GM12878 (cell line): ENCODE measurements around the gene TTC17. TPM values are rescaled to one million over a fixed set of nuclear protein-coding genes. Genes with fewer than 3 reads are reported as not detected.

Experiments used
- ATAC-seq: fragments of 200-7000 bp; cut with Tn5 transposase; 3 replicates; pipeline ENCODE4 v1.9.1; 2020; ENCODE audit warnings: mild to moderate bottlenecking, moderate library complexity
- BruUV-seq: library from RNA; stranded (reverse); fragments of 400-500 nt; replicated peaks from 2 replicates; lab custom pipeline; 2021; lab: Mats Ljungman, UMichigan
- CTCF ChIA-PET: fragments of 300-600 bp; sonication (Branson Sonifier 250); formaldehyde crosslinking; extraction: SDS; loops from one replicate; lab custom pipeline; 2021; ENCODE audit warnings: inconsistent platforms; lab: Yijun Ruan, JAX
- POLR2A ChIA-PET: fragments of 350-600 bp; formaldehyde crosslinking; extraction: SDS; loops from one replicate; lab custom pipeline; 2021; ENCODE audit warnings: inconsistent platforms; lab: Charles Lee
- RAD21 ChIA-PET: fragments of 300-600 bp; sonication (Branson Sonifier 250); formaldehyde crosslinking; loops from one replicate; lab custom pipeline; 2023; ENCODE audit warnings: antibody characterized with exemption; ENCODE audit not compliant: unreplicated experiment; lab: Charles Lee
- SMC1A ChIA-PET: fragments of 300-600 bp; sonication (Branson Sonifier 250); formaldehyde crosslinking; loops from one replicate; lab custom pipeline; 2023; ENCODE audit not compliant: unreplicated experiment, uncharacterized antibody; lab: Charles Lee
- DNase-seq: peaks from one replicate; pipeline ENCODE4 v3.0.0-alpha.2; 2011; ENCODE audit warnings: low read depth, low spot score
- FAIRE-seq: peaks from 3 replicates; lab custom pipeline; 2011; peaks lifted over from hg19 to GRCh38; lab: Jason Lieb, UNC
- H2AFZ ChIP-seq: 2 replicates; pipeline ENCODE4 v1.6.0; 2011; ENCODE audit warnings: low read depth, low read length, control low read depth; ENCODE audit not compliant: control insufficient read depth
- H3K27ac ChIP-seq: 2 replicates; pipeline ENCODE4 v1.5.1; 2011; ENCODE audit warnings: control low read depth; ENCODE audit not compliant: control insufficient read depth, insufficient read depth
- H3K27me3 ChIP-seq, 2 experiments: replicated peaks in 1 of 2; 2 replicates each; pipeline versions ENCODE4 v1.6.0 to v1.6.1; 2011; ENCODE audit warnings: low read length in 1 of 2; ENCODE audit not compliant: control insufficient read depth in 2 of 2, insufficient read depth in 2 of 2
- H3K36me3 ChIP-seq, 2 experiments: 2 replicates each; pipeline ENCODE4 v1.5.1; 2011; ENCODE audit warnings: low read length in 1 of 2; ENCODE audit not compliant: control insufficient read depth in 2 of 2, insufficient read depth in 2 of 2
- H3K4me1 ChIP-seq: 2 replicates; pipeline ENCODE4 v1.6.1; 2011; ENCODE audit warnings: mild to moderate bottlenecking, low read length, moderate library complexity, mixed read lengths; ENCODE audit not compliant: control insufficient read depth, insufficient read depth
- H3K4me2 ChIP-seq: 2 replicates; pipeline ENCODE4 v1.6.0; 2011; ENCODE audit warnings: control low read depth; ENCODE audit not compliant: control insufficient read depth, insufficient read depth
- H3K4me3 ChIP-seq: fragments of 200-600 bp; sonication (generic); 2 replicates; pipeline ENCODE4 v1.5.1; 2016
- H3K79me2 ChIP-seq: 2 replicates; pipeline ENCODE4 v1.6.0; 2011; ENCODE audit warnings: low read length; ENCODE audit not compliant: control insufficient read depth, insufficient read depth
- H3K9ac ChIP-seq: 2 replicates; pipeline ENCODE4 v1.8.0; 2011; ENCODE audit warnings: low read length, control low read depth, mixed read lengths; ENCODE audit not compliant: control insufficient read depth, insufficient read depth
- H3K9me3 ChIP-seq: replicated peaks from 3 replicates; pipeline ENCODE4 v1.5.1; 2011; ENCODE audit warnings: mild to moderate bottlenecking, low read length; ENCODE audit not compliant: control insufficient read depth, insufficient read depth
- H4K20me1 ChIP-seq: 2 replicates; pipeline ENCODE4 v1.6.0; 2011; ENCODE audit not compliant: control insufficient read depth, insufficient read depth
- BACH1 ChIP-seq: fragments of 450-650 bp; IDR thresholded peaks from 2 replicates; pipeline ENCODE4 v1.6.1; 2017; ENCODE audit warnings: mild to moderate bottlenecking, borderline replicate concordance
- BCL11A ChIP-seq: IDR thresholded peaks from 2 replicates; pipeline ENCODE4 v1.6.1; 2011; ENCODE audit warnings: low read depth, low read length
- BMI1 ChIP-seq: fragments of 450-650 bp; IDR thresholded peaks from 2 replicates; pipeline ENCODE4 v1.6.1; 2016; ENCODE audit warnings: mild to moderate bottlenecking, moderate library complexity, borderline replicate concordance
- CBFB ChIP-seq: IDR thresholded peaks from 2 replicates; pipeline ENCODE4 v1.6.1; 2016; ENCODE audit warnings: antibody characterized with exemption, low read depth
- CBX5 ChIP-seq: sonication (generic); IDR thresholded peaks from 2 replicates; pipeline ENCODE4 v1.6.1; 2016; ENCODE audit warnings: low read depth, moderate library complexity, mild to moderate bottlenecking, inconsistent platforms
- CHD1 ChIP-seq: IDR thresholded peaks from 2 replicates; pipeline ENCODE4 v1.6.1; 2012; ENCODE audit warnings: low read depth, low read length, improper control_type of control experiment
- ETV6 ChIP-seq, 2 experiments: fragments of 450-650 bp in 1 of 2; IDR thresholded peaks in 1 of 2; conservative IDR thresholded peaks in 1 of 2; 2 replicates each; pipeline ENCODE4 v1.6.1; 2014; ENCODE audit warnings: antibody characterized with exemption in 1 of 2, borderline replicate concordance in 1 of 2, low read depth in 1 of 2, mild to moderate bottlenecking in 1 of 2, moderate library complexity in 1 of 2
- EZH2 ChIP-seq: IDR thresholded peaks from 2 replicates; pipeline ENCODE4 v1.6.1; 2012; ENCODE audit warnings: low read depth, mild to moderate bottlenecking, control low read depth, inconsistent platforms, low read length, borderline replicate concordance; ENCODE audit not compliant: control insufficient read depth
- JUNB ChIP-seq: IDR thresholded peaks from 2 replicates; pipeline ENCODE4 v1.6.1; 2016; ENCODE audit warnings: antibody characterized with exemption, mild to moderate bottlenecking
- MEF2A ChIP-seq: IDR thresholded peaks from 2 replicates; pipeline ENCODE4 v1.6.1; 2011; ENCODE audit warnings: low read depth, mild to moderate bottlenecking, low read length, moderate library complexity; ENCODE audit not compliant: insufficient read depth
- RAD51 ChIP-seq: fragments of 450-650 bp; IDR thresholded peaks from 2 replicates; pipeline ENCODE4 v1.6.1; 2016; ENCODE audit warnings: moderate library complexity, mild to moderate bottlenecking, inconsistent platforms
- RELB ChIP-seq: fragments of 450-650 bp; IDR thresholded peaks from 2 replicates; pipeline ENCODE4 v1.6.1; 2017; ENCODE audit warnings: low read depth, mild to moderate bottlenecking, moderate library complexity
- TBL1XR1 ChIP-seq: IDR thresholded peaks from 2 replicates; pipeline ENCODE4 v1.6.1; 2012; ENCODE audit warnings: low read depth, low read length, improper control_type of control experiment
- TCF7 ChIP-seq: IDR thresholded peaks from 2 replicates; pipeline ENCODE4 v1.6.1; 2014; ENCODE audit warnings: antibody characterized with exemption, borderline replicate concordance
- ZBTB4 ChIP-seq: fragments of 450-650 bp; formaldehyde crosslinking; IDR thresholded peaks from 2 replicates; pipeline ENCODE4 v1.4.0; 2022; ENCODE audit warnings: mild to moderate bottlenecking, moderate library complexity
- ZNF24 ChIP-seq: fragments of 450-650 bp; IDR thresholded peaks from 2 replicates; pipeline ENCODE4 v1.6.1; 2017; ENCODE audit warnings: antibody characterized with exemption, mild to moderate bottlenecking
- ZNF384 ChIP-seq: IDR thresholded peaks from 2 replicates; pipeline ENCODE4 v1.6.1; 2012; ENCODE audit warnings: low read depth, mild to moderate bottlenecking, low read length, improper control_type of control experiment, borderline replicate concordance
- ZSCAN29 ChIP-seq: fragments of 450-650 bp; IDR thresholded peaks from 2 replicates; pipeline ENCODE4 v1.6.1; 2017; ENCODE audit warnings: mild to moderate bottlenecking, moderate library complexity
- WGBS: methylation state at CpG from one replicate; pipeline ENCODE4 v1.1.6; 2016; ENCODE audit warnings: low lambda C conversion rate; ENCODE audit not compliant: insufficient replicate concordance, insufficient coverage; ENCODE audit errors: missing lambda C conversion rate; 5-methylcytosine and 5-hydroxymethylcytosine counted together
- in situ Hi-C: fragments of 300-500 bp; cut with MboI; formaldehyde crosslinking; loops from 9 replicates; pipeline ENCODE4 v1.14.3; 2018; ENCODE audit warnings: mixed read lengths
- intact Hi-C: fragments of 100-400 bp; cut with micrococcal nuclease; formaldehyde crosslinking; loops from one replicate; pipeline ENCODE4 v1.14.2; 2022; ENCODE audit not compliant: unreplicated experiment
- polyA plus RNA-seq, 11 experiments: library from polyadenylated mRNA; depleted of rRNA in 4 of 11; unstranded in 6 of 11; stranded (reverse) in 5 of 11; fragments of >200 nt; fragmentation: Nextera tagmentation in 4 of 11; fragmentation: Illumina TruSeq in 1 of 11; extraction: Ambion mirVana in 4 of 11; extraction: Trizol in 1 of 11; gene quantifications; 1 replicate in 1 of 11; 2 replicates in 10 of 11; pipeline versions ENCODE4 v1.2.1 to v1.2.3, GENCODE V29; 2011 to 2016; ENCODE audit warnings: inconsistent platforms in 2 of 11, missing spikeins in 2 of 11, low read depth in 1 of 11
- total RNA-seq, 4 experiments: library from RNA; depleted of rRNA in 3 of 4; stranded (reverse); fragments of >200 nt in 3 of 4; fragmentation: Illumina TruSeq in 1 of 4; extraction: Trizol in 1 of 4; gene quantifications; 2 replicates each; pipeline versions ENCODE4 v1.2.1 to v1.2.3, GENCODE V29; 2013 to 2021
- TF ChIP-seq, protein P1 (sequence below): fragments of 450-650 bp; IDR thresholded peaks from 2 replicates; pipeline ENCODE4 v1.6.1; 2017; ENCODE audit warnings: borderline replicate concordance

TTC17 gene
- total and polyA plus RNA-seq, 10 of the 15 experiments (the other 5 are each of a cell fraction or from before 2014, with no cell fraction given): 15.9 to 116 (median 41.5) TPM

GRCh38 chr11:43376065-43376464, 17.3 kb downstream of the TTC17 start (continued):
- TF ChIP-seq RELB: no peak

- ATAC-seq (no peak), DNase-seq (no peak), FAIRE-seq (no peak)
- in situ Hi-C loops: no loop called here
- no peak overlapping the region for H3K9ac ChIP-seq
- ChIA-PET POLR2A (no interaction called here), CTCF (no interaction called here), SMC1A (interaction anchor here (1.5 kb wide), 1 partner anchor 16 kb away, joined by 10 read pairs; no protein-coding TSS in a partner anchor), RAD21 (no interaction called here)
- no peaks in the 10 kb centered on the region for H4K20me1 ChIP-seq
- no peak overlapping the region for H3K27ac ChIP-seq
- no peak overlapping the region for H3K4me2 ChIP-seq
- no peaks in the 10 kb centered on the region for H3K4me1 ChIP-seq
- H3K36me3 ChIP-seq: peaks cover 0 to 13% of the 10 kb centered on the region in 2 experiments; a peak in 1 of 4 replicates
- no peak overlapping the region for H3K4me3 ChIP-seq
- H3K9me3 ChIP-seq: no peaks in the 10 kb centered on the region
- intact Hi-C loops: no loop called here
- 98% methylated on average over 2 of the region's 2 CpGs for WGBS
- peaks cover 4% of the 10 kb centered on the region for H3K79me2 ChIP-seq
- no peaks in the 10 kb centered on the region for H3K27me3 ChIP-seq
- BruUV-seq: no TSS peak
- no peak overlapping the region for H2AFZ ChIP-seq
- TF ChIP-seq MEF2A (no peak), EZH2 (no peak), CHD1 (no peak), TBL1XR1 (no peak), RAD51 (no peak), ZNF24 (no peak), BACH1 (no peak), ZBTB4 (no peak), CBX5 (no peak), BCL11A (no peak), JUNB (no peak), TCF7 (no peak), ETV6 (conservative IDR thresholded peaks at IDR 0.05 in 1 of 2, IDR thresholded peaks at IDR 0.05 in 1 of 2; ENCODE audit: borderline replicate concordance in 1 of 2, low read depth in 1 of 2) (no peak), ZSCAN29 (no peak), CBFB (no peak), ZNF384 (no peak), BMI1 (no peak)
- TF ChIP-seq, protein P1, sequence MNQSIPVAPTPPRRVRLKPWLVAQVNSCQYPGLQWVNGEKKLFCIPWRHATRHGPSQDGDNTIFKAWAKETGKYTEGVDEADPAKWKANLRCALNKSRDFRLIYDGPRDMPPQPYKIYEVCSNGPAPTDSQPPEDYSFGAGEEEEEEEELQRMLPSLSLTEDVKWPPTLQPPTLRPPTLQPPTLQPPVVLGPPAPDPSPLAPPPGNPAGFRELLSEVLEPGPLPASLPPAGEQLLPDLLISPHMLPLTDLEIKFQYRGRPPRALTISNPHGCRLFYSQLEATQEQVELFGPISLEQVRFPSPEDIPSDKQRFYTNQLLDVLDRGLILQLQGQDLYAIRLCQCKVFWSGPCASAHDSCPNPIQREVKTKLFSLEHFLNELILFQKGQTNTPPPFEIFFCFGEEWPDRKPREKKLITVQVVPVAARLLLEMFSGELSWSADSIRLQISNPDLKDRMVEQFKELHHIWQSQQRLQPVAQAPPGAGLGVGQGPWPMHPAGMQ: no peak
Measured at GRCh38 chr11:43376594-43376993, 17.9 kb downstream of the TTC17 start.
